Trophoblast cell (in vitro differentiated cells and primary cell): ENCODE data around the gene CDK6.
A peak's percentile ranks its signal among the peaks of the same experiment; 100 is the strongest.

Source experiments
- DNase-seq, 2 donors: peaks; one replicate each; pipeline ENCODE4 v3.0.0-alpha.2; 2016
- H2AFZ ChIP-seq: 2 replicates; pipeline ENCODE4 v1.6.1; 2013; ENCODE audit warnings: low read length, moderate library complexity, mild to moderate bottlenecking; ENCODE audit not compliant: insufficient read depth, poor library complexity
- H2AK5ac ChIP-seq: 2 replicates; pipeline ENCODE4 v1.6.1; 2013; ENCODE audit warnings: mild to moderate bottlenecking, low read length
- H2BK120ac ChIP-seq: 2 replicates; pipeline ENCODE4 v1.6.1; 2013; ENCODE audit warnings: low read length, mild to moderate bottlenecking, moderate library complexity; ENCODE audit not compliant: insufficient read depth, poor library complexity
- H2BK12ac ChIP-seq: 2 replicates; pipeline ENCODE4 v1.6.1; 2013; ENCODE audit warnings: mild to moderate bottlenecking, low read length, moderate library complexity
- H2BK5ac ChIP-seq: 2 replicates; pipeline ENCODE4 v1.6.1; 2013; ENCODE audit warnings: low read length, low read depth, moderate library complexity, mild to moderate bottlenecking; ENCODE audit not compliant: poor library complexity
- H3K14ac ChIP-seq: 2 replicates; pipeline ENCODE4 v1.6.1; 2013; ENCODE audit warnings: mild to moderate bottlenecking, low read length
- H3K18ac ChIP-seq: 2 replicates; pipeline ENCODE4 v1.6.1; 2013; ENCODE audit warnings: mild to moderate bottlenecking, low read length
- H3K23ac ChIP-seq: 2 replicates; pipeline ENCODE4 v1.6.1; 2013; ENCODE audit warnings: low read length
- H3K27ac ChIP-seq: 2 replicates; pipeline ENCODE4 v1.5.1; 2013; ENCODE audit warnings: low read depth, mild to moderate bottlenecking, inconsistent platforms, low read length, moderate library complexity
- H3K27me3 ChIP-seq: 2 replicates; pipeline ENCODE4 v1.6.1; 2013; ENCODE audit warnings: inconsistent platforms, mild to moderate bottlenecking, low read length, moderate library complexity; ENCODE audit not compliant: insufficient read depth
- H3K36me3 ChIP-seq, 2 experiments: 1 replicate in 1 of 2; 2 replicates in 1 of 2; pipeline ENCODE4 v1.6.1; 2013; ENCODE audit warnings: low read length in 2 of 2, mild to moderate bottlenecking in 2 of 2, moderate library complexity in 1 of 2; ENCODE audit not compliant: insufficient read depth in 2 of 2, control insufficient read depth in 1 of 2
- H3K4ac ChIP-seq: 2 replicates; pipeline ENCODE4 v1.6.1; 2013; ENCODE audit warnings: low read depth, mild to moderate bottlenecking, low read length, moderate library complexity
- H3K4me1 ChIP-seq, 2 experiments: 1 replicate in 1 of 2; 2 replicates in 1 of 2; pipeline ENCODE4 v1.6.1; 2013; ENCODE audit warnings: low read length in 2 of 2, mild to moderate bottlenecking in 2 of 2, moderate library complexity in 1 of 2; ENCODE audit not compliant: insufficient read depth in 2 of 2, control insufficient read depth in 1 of 2
- H3K4me2 ChIP-seq: 2 replicates; pipeline ENCODE4 v1.6.1; 2013; ENCODE audit warnings: inconsistent platforms, mild to moderate bottlenecking, low read length, moderate library complexity
- H3K4me3 ChIP-seq: 2 replicates; pipeline ENCODE4 v1.5.1; 2013; ENCODE audit warnings: mild to moderate bottlenecking, low read depth, low read length, inconsistent platforms
- H3K79me1 ChIP-seq: one replicate; pipeline ENCODE4 v1.6.1; 2013; ENCODE audit warnings: low read length
- H3K79me2 ChIP-seq: 2 replicates; pipeline ENCODE4 v1.6.1; 2013; ENCODE audit warnings: low read length, mild to moderate bottlenecking; ENCODE audit not compliant: control insufficient read depth, insufficient read depth, poor library complexity
- H3K9ac ChIP-seq: 2 replicates; pipeline ENCODE4 v1.6.1; 2013; ENCODE audit warnings: mild to moderate bottlenecking, low read length
- H3K9me3 ChIP-seq: 2 replicates; pipeline ENCODE4 v1.6.1; 2013; ENCODE audit warnings: low read depth, mild to moderate bottlenecking, control low read depth, inconsistent platforms, low read length; ENCODE audit not compliant: insufficient read depth
- H4K12ac ChIP-seq: 2 replicates; pipeline ENCODE4 v1.6.1; 2013; ENCODE audit warnings: low read depth, mild to moderate bottlenecking, low read length, moderate library complexity
- H4K8ac ChIP-seq: 2 replicates; pipeline ENCODE4 v1.6.1; 2013; ENCODE audit warnings: low read depth, mild to moderate bottlenecking, low read length, moderate library complexity
- H4K91ac ChIP-seq: one replicate; pipeline ENCODE4 v1.6.1; 2013; ENCODE audit warnings: low read depth, mild to moderate bottlenecking, low read length, moderate library complexity
- WGBS: extraction: QIAGEN DNeasy Blood & Tissue Kit; methylation state at CpG from one replicate; pipeline ENCODE4 v1.1.7; 2013; ENCODE audit warnings: missing lambda C conversion rate; ENCODE audit not compliant: insufficient read length, insufficient coverage; ENCODE audit errors: extremely low coverage; 5-methylcytosine and 5-hydroxymethylcytosine counted together

CDK6 gene

GRCh38 chr7:92615861-92616260 lies 220.5 kb downstream of the CDK6 start:
- no peak overlapping the region for H3K9ac ChIP-seq
- no peaks in the 10 kb centered on the region for H3K9me3 ChIP-seq
- no peak overlapping the region for H2AFZ ChIP-seq
- WGBS: no CpG with 5 or more reads among the region's 1 CpG
- no peak overlapping the region for H3K18ac ChIP-seq
- no peak overlapping the region for H4K8ac ChIP-seq
- H3K27me3 ChIP-seq: no peaks in the 10 kb centered on the region
- H3K4me1 ChIP-seq: no peaks in the 10 kb centered on the region
- no peak overlapping the region for H2BK12ac ChIP-seq
- H3K23ac ChIP-seq: no peak overlapping the region
- H4K91ac ChIP-seq: no peak overlapping the region
- no peak overlapping the region for H3K14ac ChIP-seq
- H4K12ac ChIP-seq: no peak overlapping the region
- H2BK120ac ChIP-seq: no peak overlapping the region
- no peak overlapping the region for H3K4ac ChIP-seq
- no peaks in the 10 kb centered on the region for H3K79me2 ChIP-seq
- no peaks in the 10 kb centered on the region for H3K79me1 ChIP-seq
- no peak overlapping the region for H3K4me3 ChIP-seq
- H2BK5ac ChIP-seq: no peak overlapping the region
- no peak for DNase-seq
- no peak overlapping the region for H3K27ac ChIP-seq
- no peak overlapping the region for H3K4me2 ChIP-seq
- peaks cover 15 to 31% of the 10 kb centered on the region in 2 experiments for H3K36me3 ChIP-seq
- H2AK5ac ChIP-seq: no peak overlapping the region

- no CpG with 5 or more reads among the region's 5 CpGs for WGBS
- no peak for DNase-seq
- Histone ChIP-seq H3K36me3 (peaks cover 12 to 31% of the 10 kb centered on the region in 2 experiments), H2BK12ac (no peak overlapping the region), H3K4me2 (no peak overlapping the region), H3K27me3 (no peaks in the 10 kb centered on the region), H2BK5ac (no peak overlapping the region), H3K9ac (peak overlapping the region; percentile 7), H3K79me1 (no peaks in the 10 kb centered on the region), H4K12ac (no peak overlapping the region), H2BK120ac (no peak overlapping the region), H3K27ac (no peak overlapping the region), H3K9me3 (no peaks in the 10 kb centered on the region), H3K18ac (no peak overlapping the region), H3K4me1 (no peaks in the 10 kb centered on the region), H3K79me2 (no peaks in the 10 kb centered on the region), H4K8ac (no peak overlapping the region), H3K14ac (no peak overlapping the region), H4K91ac (no peak overlapping the region), H3K4me3 (no peak overlapping the region), H2AK5ac (no peak overlapping the region), H2AFZ (no peak overlapping the region), H3K4ac (no peak overlapping the region), H3K23ac (no peak overlapping the region)
These were observed 221.7 kb downstream of the CDK6 start for GRCh38 chr7:92614660-92615174.

- Histone ChIP-seq H3K79me2 (peaks cover 2% of the 10 kb centered on the region), H3K14ac (no peak overlapping the region), H3K27ac (no peak overlapping the region), H4K8ac (no peak overlapping the region), H3K4ac (no peak overlapping the region), H2BK120ac (no peak overlapping the region), H2AK5ac (no peak overlapping the region), H3K79me1 (peaks cover 2% of the 10 kb centered on the region), H3K36me3 (peaks cover 12 to 29% of the 10 kb centered on the region in 2 experiments), H3K23ac (no peak overlapping the region), H2AFZ (no peak overlapping the region), H3K9ac (no peak overlapping the region), H3K18ac (no peak overlapping the region), H4K91ac (no peak overlapping the region), H3K9me3 (no peaks in the 10 kb centered on the region), H2BK12ac (no peak overlapping the region), H3K4me3 (no peak overlapping the region), H4K12ac (no peak overlapping the region), H2BK5ac (no peak overlapping the region), H3K4me1 (peaks cover 3% of the 10 kb centered on the region in 2 experiments), H3K27me3 (no peaks in the 10 kb centered on the region), H3K4me2 (no peak overlapping the region)
- no peak for DNase-seq
- no CpG with 5 or more reads among the region's 3 CpGs for WGBS
These were observed 222.7 kb downstream of the CDK6 start for GRCh38 chr7:92613720-92614119.

GRCh38 chr7:92613214-92613613 lies 223.2 kb downstream of the CDK6 start:
- H2BK120ac ChIP-seq: no peak overlapping the region
- H3K79me2 ChIP-seq: peaks cover 2% of the 10 kb centered on the region
- no peak overlapping the region for H3K9ac ChIP-seq
- H3K14ac ChIP-seq: no peak overlapping the region
- H3K27me3 ChIP-seq: no peaks in the 10 kb centered on the region
- DNase-seq: no peak
- H3K18ac ChIP-seq: no peak overlapping the region
- no peak overlapping the region for H3K4me3 ChIP-seq
- no peak overlapping the region for H4K91ac ChIP-seq
- H2BK5ac ChIP-seq: no peak overlapping the region
- peaks cover 6% of the 10 kb centered on the region in 2 experiments for H3K4me1 ChIP-seq
- H3K4me2 ChIP-seq: no peak overlapping the region
- no peak overlapping the region for H3K4ac ChIP-seq
- no peak overlapping the region for H2BK12ac ChIP-seq
- H3K36me3 ChIP-seq: peaks cover 12 to 29% of the 10 kb centered on the region in 2 experiments
- peaks cover 2% of the 10 kb centered on the region for H3K79me1 ChIP-seq
- H3K27ac ChIP-seq: no peak overlapping the region
- no peak overlapping the region for H4K8ac ChIP-seq
- no peak overlapping the region for H2AK5ac ChIP-seq
- H3K23ac ChIP-seq: no peak overlapping the region
- no peak overlapping the region for H4K12ac ChIP-seq
- no peaks in the 10 kb centered on the region for H3K9me3 ChIP-seq
- no peak overlapping the region for H2AFZ ChIP-seq
